HG03571 (cell line): ENCODE results near the gene C2orf69.

Experiments
- ATAC-seq: cut with Tn5 transposase; IDR thresholded peaks from one replicate; pipeline ENCODE4 v1.9.1; 2021; ENCODE audit not compliant: unreplicated experiment

C2orf69 gene

GRCh38 chr2:199962203-199962602 lies 51.1 kb downstream of the C2orf69 start:
- ATAC-seq = peak; percentile 55

- no peak for ATAC-seq
Measured at GRCh38 chr2:199966405-199966804, 55.3 kb downstream of the C2orf69 start.

GRCh38 chr2:199966976-199967375 lies 55.9 kb downstream of the C2orf69 start:
- ATAC-seq = no peak

GRCh38 chr2:199968126-199968525 lies 57.0 kb downstream of the C2orf69 start:
- no peak for ATAC-seq

- ATAC-seq = no peak
Measured at GRCh38 chr2:199972088-199972626, 61.1 kb downstream of the C2orf69 start.

- ATAC-seq = no peak
Measured at GRCh38 chr2:199973703-199974102, 62.6 kb downstream of the C2orf69 start.

- no peak for ATAC-seq
Measured at GRCh38 chr2:199975273-199975895, 64.3 kb downstream of the C2orf69 start.
